Activated T-cell treated with anti-CD3 and anti-CD28 coated beads, Interleukin-2, amount 50 U/mL, for 4 hours (primary cell): ENCODE measurements around the gene TP53RK. TPM values are rescaled to one million over a fixed set of nuclear protein-coding genes. Genes with fewer than 3 reads are reported as not detected.

ENCODE experiments used
- ATAC-seq, 2 donors: fragments of 200-7000 bp; cut with Tn5 transposase; one replicate each; pipeline ENCODE4 v1.10.0; 2021
- DNase-seq: peaks from one replicate; pipeline ENCODE4 v3.0.0-alpha.2; 2020
- H3K27me3 Mint-ChIP-seq: one replicate; pipeline ENCODE4 v1.8.0; 2021; ENCODE audit warnings: low read depth, mixed read lengths
- H3K36me3 Mint-ChIP-seq: one replicate; pipeline ENCODE4 v1.8.0; 2022; ENCODE audit warnings: mixed read lengths; ENCODE audit not compliant: insufficient read depth
- H3K4me1 Mint-ChIP-seq: one replicate; pipeline ENCODE4 v1.8.0; 2021; ENCODE audit warnings: low read depth, mixed read lengths
- H3K4me3 Mint-ChIP-seq: one replicate; pipeline ENCODE4 v1.8.0; 2021; ENCODE audit warnings: mild to moderate bottlenecking, moderate library complexity, mixed read lengths
- H3K9me3 Mint-ChIP-seq: one replicate; pipeline ENCODE4 v1.8.0; 2021; ENCODE audit warnings: mixed read lengths
- total RNA-seq, 3 donors: library from RNA; stranded (reverse); gene quantifications; one replicate each; pipeline ENCODE4 v1.2.1, GENCODE V29; 2021

The TP53RK gene
- total RNA-seq, 3 donors from 2014 or later, result 12.9 to 14.1 (median 14.1) TPM

DNA sequence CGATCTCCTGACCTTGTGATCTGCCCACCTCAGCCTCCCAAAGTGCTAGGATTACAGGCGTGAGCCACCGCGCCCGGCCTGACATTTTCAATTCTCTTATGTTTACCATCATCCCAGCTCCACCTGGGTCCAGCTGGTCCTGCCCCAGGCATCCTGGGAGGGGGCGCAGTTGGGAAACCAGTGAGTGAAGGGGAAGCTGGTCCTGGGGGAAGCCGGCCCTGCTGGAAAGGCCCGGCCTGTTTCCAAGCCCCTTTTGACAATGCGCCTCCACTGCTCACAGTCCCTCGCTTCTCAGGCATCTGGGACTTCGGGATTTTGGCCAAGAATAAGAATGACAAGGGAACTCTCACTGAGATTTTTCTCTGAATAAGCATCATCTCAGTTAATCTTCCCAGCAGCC lies 52.2 kb downstream of the TP53RK start:
- Mint-ChIP-seq H3K9me3 (no peaks in the 10 kb centered on the region), H3K4me1 (no peaks in the 10 kb centered on the region), H3K36me3 (no peaks in the 10 kb centered on the region), H3K27me3 (peaks cover 22% of the 10 kb centered on the region), H3K4me3 (no peak overlapping the region)
- DNase-seq, result no peak
- no peak for ATAC-seq

DNA sequence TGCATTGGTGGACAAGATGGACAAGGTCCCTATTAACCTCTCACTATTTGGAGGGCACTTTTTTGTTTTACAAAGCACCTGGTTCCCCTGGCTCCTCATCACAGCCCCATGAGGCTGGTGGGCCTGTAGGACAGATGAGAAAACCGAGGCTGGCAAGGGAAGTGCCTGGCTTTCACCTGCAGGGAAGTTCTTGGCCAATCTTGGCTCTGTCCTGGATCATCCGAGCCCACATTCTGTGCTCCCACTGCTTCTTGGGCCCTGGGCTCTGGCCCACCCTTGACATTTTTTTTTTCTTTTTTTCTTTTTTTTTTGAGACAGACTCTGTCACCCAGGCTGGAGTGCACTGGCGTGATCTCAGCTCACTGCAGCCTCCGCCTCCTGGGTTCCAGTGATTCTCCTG lies 52.7 kb downstream of the TP53RK start:
- ATAC-seq, result no peak
- Mint-ChIP-seq H3K4me3 (no peak overlapping the region), H3K36me3 (no peaks in the 10 kb centered on the region), H3K27me3 (peaks cover 22% of the 10 kb centered on the region), H3K4me1 (no peaks in the 10 kb centered on the region), H3K9me3 (no peaks in the 10 kb centered on the region)
- DNase-seq, result no peak

DNA sequence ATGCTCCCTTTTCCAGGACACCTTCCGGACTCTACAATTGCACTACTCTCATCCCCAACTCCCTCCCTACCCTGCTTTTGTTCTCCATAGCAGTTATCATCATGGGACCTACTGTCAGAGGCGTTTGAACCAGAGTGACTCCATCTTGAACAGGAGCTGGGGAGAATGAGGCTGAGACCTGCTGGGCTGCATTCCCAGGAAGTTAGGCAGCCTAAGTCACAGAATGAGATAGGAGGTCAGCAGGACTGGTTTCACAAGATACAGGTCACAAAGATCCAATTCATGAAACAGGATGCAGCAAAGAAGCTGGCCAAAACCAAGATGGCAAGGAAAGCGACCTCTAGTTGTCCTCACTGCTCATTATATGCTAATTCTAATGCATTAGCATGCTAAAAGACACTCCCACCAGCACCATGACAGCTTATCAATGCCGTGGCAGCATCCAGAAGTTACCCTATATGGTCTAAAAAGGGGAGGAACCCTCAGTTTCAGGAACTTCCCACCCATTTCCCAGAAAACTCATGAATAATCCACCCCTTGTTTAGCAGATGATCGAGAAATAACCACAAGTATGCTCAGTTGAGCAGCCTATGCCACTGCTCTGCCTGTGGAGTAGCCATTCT lies 53.6 kb downstream of the TP53RK start:
- no peak for DNase-seq
- Mint-ChIP-seq H3K36me3 (no peaks in the 10 kb centered on the region), H3K4me3 (no peak overlapping the region), H3K9me3 (no peaks in the 10 kb centered on the region), H3K27me3 (peaks cover 22% of the 10 kb centered on the region), H3K4me1 (no peaks in the 10 kb centered on the region)
- ATAC-seq, result no peak

DNA sequence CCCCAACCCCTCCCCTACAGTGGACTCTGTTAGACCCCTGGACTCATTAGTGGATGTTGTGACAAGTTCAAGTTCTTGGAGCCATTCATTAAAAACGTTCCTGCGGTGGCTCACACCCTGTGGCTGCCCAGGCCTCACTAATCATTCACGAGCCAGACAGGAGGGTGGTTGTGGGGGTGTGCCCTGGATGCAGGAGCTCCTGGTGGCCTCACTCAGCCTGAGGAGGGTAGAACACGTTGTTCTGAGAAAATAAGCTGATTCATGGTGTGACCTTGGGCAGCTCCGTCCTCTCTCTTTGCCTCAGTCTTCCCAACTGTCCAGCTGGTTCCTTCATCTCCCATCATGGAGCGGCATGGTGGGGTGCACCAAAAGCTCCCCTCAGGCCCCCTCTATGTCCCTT lies 54.7 kb downstream of the TP53RK start:
- H3K27me3 Mint-ChIP-seq, result peaks cover 28% of the 10 kb centered on the region
- ATAC-seq, result no peak
- peaks cover 4% of the 10 kb centered on the region for H3K9me3 Mint-ChIP-seq

More for the DNA sequence above, 54.7 kb downstream of the TP53RK start:
- Mint-ChIP-seq H3K4me1 (no peaks in the 10 kb centered on the region), H3K4me3 (no peak overlapping the region), H3K36me3 (no peaks in the 10 kb centered on the region)
- DNase-seq, result no peak

Other genes starting within 250 kb of the TP53RK start
- under 1 TPM; 0.42 to 0.63 (median 0.49) TPM for gene ZNF334, start 175.9 kb downstream of the TP53RK start, total RNA-seq
- under 1 TPM in 1 of 3 donors, not detected in 2; 0.16 TPM for gene OCSTAMP, start 138.8 kb downstream of the TP53RK start, total RNA-seq
- gene SLC13A3, start 38.0 kb downstream of the TP53RK start, total RNA-seq, result under 1 TPM; 0.08 to 0.19 (median 0.13) TPM
- gene SLC2A10, start 20.2 kb upstream of the TP53RK start, total RNA-seq, result not detected
- not detected for gene EYA2, start 205.4 kb upstream of the TP53RK start, total RNA-seq